Measurements from ENCODE around the gene SLC8A3.
A peak's percentile ranks its signal among the peaks of the same experiment; 100 is the strongest.
"Not testable (repeated sequence)": the region's sequence is repeated elsewhere in the genome, so short reads cannot be mapped to it uniquely, and the experiment has no call there.

The SLC8A3 gene

GRCh38 chr14:70188659-70189455 is at the start of gene SLC8A3:
Gene SLC8A3, minus strand, starts transcription at chr14:70188951. Its CDS starts 20,529 bp downstream, at chr14:70168422.
- peak; percentile 38 to 74 for DNase-seq

- no peak for DNase-seq
Measured at GRCh38 chr14:70237710-70238109, 49.0 kb upstream of the SLC8A3 start.

- DNase-seq = no peak
Measured at GRCh38 chr14:70234066-70234950, 45.6 kb upstream of the SLC8A3 start.

GRCh38 chr14:70231756-70232544 is 43.2 kb upstream of the SLC8A3 start:
- not testable (repeated sequence) for DNase-seq

- not testable (repeated sequence) for DNase-seq
Measured at GRCh38 chr14:70229877-70230640, 41.3 kb upstream of the SLC8A3 start.

- no peak for DNase-seq
Measured at GRCh38 chr14:70213721-70214282, 25.1 kb upstream of the SLC8A3 start.

GRCh38 chr14:70212752-70213151 is 24.0 kb upstream of the SLC8A3 start:
- no peak for DNase-seq

- DNase-seq = no peak
Measured at GRCh38 chr14:70208380-70208779, 19.6 kb upstream of the SLC8A3 start.

- DNase-seq = no peak
Measured at GRCh38 chr14:70203686-70204085, 14.9 kb upstream of the SLC8A3 start.

- DNase-seq = no peak
Measured at GRCh38 chr14:70201994-70202393, 13.2 kb upstream of the SLC8A3 start.

- no peak for DNase-seq
Measured at GRCh38 chr14:70193396-70193795, 4.6 kb upstream of the SLC8A3 start.

GRCh38 chr14:70192915-70193314 is 4.2 kb upstream of the SLC8A3 start:
- DNase-seq = no peak

- DNase-seq = no peak
Measured at GRCh38 chr14:70190156-70190555, 1.4 kb upstream of the SLC8A3 start.

- DNase-seq = no peak
Measured at GRCh38 chr14:70189456-70190077, 816 bp upstream of the SLC8A3 start.

GRCh38 chr14:70188322-70188658 is 461 bp downstream of the SLC8A3 start:
- DNase-seq = no peak

GRCh38 chr14:70186900-70187451 is 1.8 kb downstream of the SLC8A3 start:
- DNase-seq = no peak

GRCh38 chr14:70183991-70184390 is 4.8 kb downstream of the SLC8A3 start:
- DNase-seq = no peak

- DNase-seq = no peak
Measured at GRCh38 chr14:70181276-70181675, 7.5 kb downstream of the SLC8A3 start.

- DNase-seq = no peak
Measured at GRCh38 chr14:70180718-70181117, 8.0 kb downstream of the SLC8A3 start.

GRCh38 chr14:70177081-70177800 is 11.5 kb downstream of the SLC8A3 start:
- no peak for DNase-seq

GRCh38 chr14:70173569-70173968 is 15.2 kb downstream of the SLC8A3 start:
- DNase-seq = no peak

Data from NCI-H187 (cell line).